K562 (cell line): ENCODE results near the gene CSDE1. TPM values are rescaled to one million over a fixed set of nuclear protein-coding genes. Genes with fewer than 3 reads are reported as not detected.

Source experiments
- ATAC-seq: fragments of 200-7000 bp; cut with Tn5 transposase; 3 replicates; pipeline ENCODE4 v1.9.1; 2020; ENCODE audit warnings: moderate library complexity
- BruUV-seq: library from RNA; stranded (reverse); fragments of 400-500 nt; replicated peaks from 2 replicates; lab custom pipeline; 2021; lab: Mats Ljungman, UMichigan
- CTCF ChIA-PET: fragments of 300-600 bp; formaldehyde crosslinking; extraction: SDS; loops from one replicate; lab custom pipeline; 2021; ENCODE audit warnings: low intra/inter-chr PET ratio; lab: Yijun Ruan, JAX
- POLR2A ChIA-PET: fragments of 300-600, 350-650 bp; sonication (Branson Sonifier 250); formaldehyde crosslinking; extraction: SDS; loops from one replicate; lab custom pipeline; 2021; ENCODE audit warnings: antibody characterized with exemption, inconsistent platforms; lab: Yijun Ruan, JAX
- DNase-seq, 4 experiments: peaks; one replicate each; pipeline versions ENCODE4 v3.0.0 to v3.0.0-alpha.2; 2011 to 2018; ENCODE audit warnings: low spot score in 3 of 4, mixed read lengths in 3 of 4; ENCODE audit errors: extremely low read depth in 1 of 4
- FAIRE-seq: peaks from 2 replicates; lab custom pipeline; 2011; peaks lifted over from hg19 to GRCh38; lab: Jason Lieb, UNC
- H2AFZ ChIP-seq: 2 replicates; pipeline ENCODE4 v1.6.0; 2011; ENCODE audit warnings: low read depth, low read length, control low read depth, inconsistent platforms
- H3K27ac ChIP-seq: fragments of 200-600 bp; 3 replicates; pipeline ENCODE4 v1.8.0; 2011; ENCODE audit warnings: low read depth, mild to moderate bottlenecking, control low read depth, inconsistent platforms, low read length, moderate library complexity, mixed read lengths; ENCODE audit errors: extremely low read depth
- H3K27me3 ChIP-seq, 2 experiments: fragments of 300-600 bp in 1 of 2; 2 replicates in 1 of 2; 3 replicates in 1 of 2; pipeline versions ENCODE4 v1.6.0 to v1.8.0; 2011; ENCODE audit warnings: inconsistent platforms in 2 of 2, low read length in 2 of 2, mild to moderate bottlenecking in 1 of 2, mixed read lengths in 1 of 2, moderate library complexity in 1 of 2; ENCODE audit not compliant: control insufficient read depth in 2 of 2, insufficient read depth in 2 of 2
- H3K36me3 ChIP-seq: fragments of 300-600 bp; 3 replicates; pipeline ENCODE4 v1.8.0; 2011; ENCODE audit warnings: mild to moderate bottlenecking, low read length, inconsistent platforms; ENCODE audit not compliant: control insufficient read depth, insufficient read depth
- H3K4me1 ChIP-seq, 2 experiments: fragments of 200-600 bp in 1 of 2; replicated peaks in 1 of 2; 2 replicates in 1 of 2; 3 replicates in 1 of 2; pipeline versions ENCODE4 v1.5.1 to v1.8.0; 2011; ENCODE audit warnings: inconsistent platforms in 2 of 2, low read length in 2 of 2, mild to moderate bottlenecking in 1 of 2, mixed read lengths in 1 of 2, moderate library complexity in 1 of 2; ENCODE audit not compliant: control insufficient read depth in 2 of 2, insufficient read depth in 2 of 2
- H3K4me2 ChIP-seq: 2 replicates; pipeline ENCODE4 v1.6.1; 2011; ENCODE audit warnings: low read length, control low read depth, inconsistent platforms, mixed read lengths; ENCODE audit not compliant: insufficient read depth
- H3K4me3 ChIP-seq: fragments of 200-600 bp; sonication (generic), shearing (Covaris generic); 2 replicates; pipeline ENCODE4 v1.5.1; 2016; ENCODE audit warnings: control low read depth, inconsistent platforms
- H3K79me2 ChIP-seq: fragments of 200-600 bp; 3 replicates; pipeline ENCODE4 v1.8.0; 2011; ENCODE audit warnings: low read length, inconsistent platforms; ENCODE audit not compliant: control insufficient read depth, insufficient read depth
- H3K9ac ChIP-seq, 2 experiments: 2 replicates each; pipeline versions ENCODE4 v1.6.0 to v1.6.1; 2011; ENCODE audit warnings: low read depth in 2 of 2, low read length in 2 of 2, control low read depth in 1 of 2, inconsistent platforms in 1 of 2, mild to moderate bottlenecking in 1 of 2, mixed read lengths in 1 of 2; ENCODE audit not compliant: insufficient read depth in 1 of 2
- H3K9me1 ChIP-seq: one replicate; pipeline ENCODE4 v1.6.0; 2011; ENCODE audit warnings: inconsistent platforms, mild to moderate bottlenecking, low read length, moderate library complexity; ENCODE audit not compliant: control insufficient read depth, insufficient read depth
- H3K9me3 ChIP-seq: replicated peaks from 2 replicates; pipeline ENCODE4 v1.5.1; 2011; ENCODE audit warnings: low read depth, low read length, inconsistent platforms; ENCODE audit not compliant: control insufficient read depth, insufficient read depth
- H4K20me1 ChIP-seq: replicated peaks from 2 replicates; pipeline ENCODE4 v1.6.1; 2011; ENCODE audit warnings: low read length, inconsistent platforms, mixed read lengths; ENCODE audit not compliant: control insufficient read depth, insufficient read depth
- CBX2 ChIP-seq: fragments of 200-600 bp; sonication (generic); IDR thresholded peaks from one replicate; pipeline ENCODE4 v1.6.1; 2012; ENCODE audit warnings: mild to moderate bottlenecking, low read length, inconsistent platforms; ENCODE audit not compliant: insufficient read depth, poor library complexity, severe bottlenecking
- CHD7 ChIP-seq: fragments of 200-600 bp; sonication (generic); IDR thresholded peaks from one replicate; pipeline ENCODE4 v1.6.1; 2012; ENCODE audit warnings: mild to moderate bottlenecking, low read depth, low read length, inconsistent platforms
- EZH2 ChIP-seq: IDR thresholded peaks from 2 replicates; pipeline ENCODE4 v1.6.1; 2012; ENCODE audit warnings: low read depth, mild to moderate bottlenecking, inconsistent platforms, low read length, borderline replicate concordance
- MCM3 ChIP-seq: fragments of 450-650 bp; IDR thresholded peaks from 2 replicates; pipeline ENCODE4 v1.6.1; 2016
- NELFE ChIP-seq: IDR thresholded peaks from 2 replicates; pipeline ENCODE4 v1.6.1; 2011; ENCODE audit warnings: mild to moderate bottlenecking; ENCODE audit not compliant: insufficient read depth, insufficient read length
- PRMT5 ChIP-seq: sonication (generic); formaldehyde crosslinking; IDR thresholded peaks from 2 replicates; pipeline ENCODE4 v1.5.0; 2020; ENCODE audit warnings: missing genetic modification reagents
- SIRT6 ChIP-seq: IDR thresholded peaks from one replicate; pipeline ENCODE4 v1.6.1; 2012; ENCODE audit warnings: low read depth, mild to moderate bottlenecking, control low read depth, inconsistent platforms, low read length, moderate library complexity
- SRSF9 ChIP-seq: fragments of 200-400 bp; formaldehyde crosslinking; IDR thresholded peaks from 2 replicates; pipeline ENCODE4 v1.6.1; 2017; ENCODE audit warnings: low read depth, low read length, borderline replicate concordance
- THAP7 ChIP-seq: fragments of 250-450 bp; sonication (Bioruptor Pico); IDR thresholded peaks from 2 replicates; pipeline ENCODE4 v1.5.0; 2021
- WGBS: fragments of 100-300 bp; shearing (Covaris generic); methylation state at CpG from one replicate; pipeline ENCODE4 v1.1.6; 2016; ENCODE audit warnings: low coverage, mixed read lengths; ENCODE audit not compliant: insufficient coverage; ENCODE audit errors: missing lambda C conversion rate; 5-methylcytosine and 5-hydroxymethylcytosine counted together
- in situ Hi-C: fragments of 300-500 bp; cut with MboI; formaldehyde crosslinking; loops from 4 replicates; pipeline ENCODE4 v1.15.0; 2018; ENCODE audit warnings: inconsistent platforms, mixed read lengths
- intact Hi-C: fragments of 100-400 bp; cut with micrococcal nuclease; formaldehyde crosslinking; loops from 2 replicates; pipeline ENCODE4 v1.14.2; 2022
- polyA plus RNA-seq, 8 experiments: library from polyadenylated mRNA; depleted of rRNA in 4 of 8; stranded (reverse) in 5 of 8; unstranded in 3 of 8; fragments of >200 nt; fragmentation: Nextera tagmentation in 2 of 8; fragmentation: Illumina TruSeq in 1 of 8; extraction: Ambion mirVana in 2 of 8; extraction: Trizol in 1 of 8; gene quantifications; 2 replicates each; pipeline versions ENCODE4 v1.2.1 to v1.2.3, GENCODE V29; 2011 to 2014; ENCODE audit warnings: inconsistent platforms in 1 of 8, missing spikeins in 1 of 8
- total RNA-seq, 7 experiments: library from RNA; depleted of rRNA in 6 of 7; stranded (reverse); fragments of >200 nt in 6 of 7; fragmentation: Illumina TruSeq in 2 of 7; extraction: Trizol in 2 of 7; gene quantifications; 2 replicates each; pipeline versions ENCODE4 v1.2.1 to v1.2.3, GENCODE V29; 2011 to 2021; ENCODE audit warnings: low replicate concordance in 1 of 7

Gene CSDE1
- total and polyA plus RNA-seq, 9 of the 15 experiments (the other 6 are each of a cell fraction or from before 2014, with no cell fraction given): 174 to 538 (median 403) TPM

GRCh38 chr1:114716304-114717170, 41.2 kb downstream of the CSDE1 start, which contains the start of gene NRAS:
NRAS (minus strand) TSS chr1:114716771; CDS start chr1:114716160, 611 bp downstream.
- Histone ChIP-seq H3K27ac (peak within 1 kb of the TSS; percentile 97), H3K4me2 (peak within 1 kb of the TSS; percentile 93), H3K9me3 (no peaks in the 10 kb centered on the region), H4K20me1 (no peaks in the 10 kb centered on the region), H3K4me3 (peak within 1 kb of the TSS; percentile 86), H3K79me2 (peaks cover 30% of the 10 kb centered on the region), H3K27me3 (no peaks in the 10 kb centered on the region), H3K9me1 (no peaks in the 10 kb centered on the region), H2AFZ (peak within 1 kb of the TSS; percentile 97), H3K36me3 (peaks cover 88% of the 10 kb centered on the region), H3K4me1 (peaks cover 0 to 9% of the 10 kb centered on the region in 2 experiments; a peak in 2 of 5 replicates), H3K9ac (peak within 1 kb of the TSS; percentile 90 to 98)
- no TSS peak for BruUV-seq
- ATAC-seq (peak; percentile 97), FAIRE-seq (peak; percentile 88), DNase-seq (peak; percentile 96 to 98 (median 96))
- POLR2A ChIA-PET: interaction anchor here (0.6 to 2.9 kb wide), 16 partner anchors 9 to 426 kb away, joined by 3 to 25 read pairs (median 3); partner anchors contain the start of genes AMPD1, CSDE1 and SIKE1
- 0% methylated on average over 37 of the region's 38 CpGs for WGBS
- in situ Hi-C loops (no loop called here), intact Hi-C loops (loop anchor here (2.0 kb wide), 2 partner anchors 18 to 40 kb away; partner anchors contain the start of gene CSDE1)
- CTCF ChIA-PET: interaction anchor here (1.4 kb wide), 1 partner anchor 370 kb away, joined by 8 read pairs; no protein-coding TSS in a partner anchor
- TF ChIP-seq SIRT6 (peak; percentile 81), CHD7 (no peak), PRMT5 (CRISPR knock-in tag) (no peak), THAP7 (CRISPR knock-in tag) (no peak), CBX2 (no peak), NELFE (no peak), EZH2 (no peak), SRSF9 (no peak), MCM3 (no peak)
